Right lobe of liver (tissue), 6 donors: ENCODE data around the gene RAB1B. TPM values are rescaled to one million over a fixed set of nuclear protein-coding genes. Genes with fewer than 3 reads are reported as not detected.

Experiments
- ATAC-seq, 4 donors: fragments of 200-7000 bp; cut with Tn5 transposase; one replicate each; pipeline ENCODE4 v1.9.1; 2020; ENCODE audit warnings: mild to moderate bottlenecking in 4 of 4, moderate library complexity in 4 of 4
- DNase-seq, 3 donors: peaks; one replicate each; pipeline ENCODE4 v3.0.0-alpha.2; 2020
- H3K27ac ChIP-seq, 3 donors: fragments of 200-600 bp; one replicate each; pipeline ENCODE4 v1.8.0; 2022
- H3K27me3 ChIP-seq, 2 donors: fragments of 200-600 bp; one replicate each; pipeline ENCODE4 v1.8.0; 2022
- H3K36me3 ChIP-seq, 4 donors: fragments of 200-600 bp; sonication (generic) in 1 of 4; one replicate each; pipeline versions ENCODE4 v1.5.1 to v1.8.0; 2017 to 2022; ENCODE audit warnings: control low read depth in 1 of 4
- H3K4me1 ChIP-seq, 4 donors: fragments of 200-600 bp; sonication (generic) in 1 of 4; one replicate each; pipeline versions ENCODE4 v1.5.1 to v1.8.0; 2017 to 2022; ENCODE audit warnings: control low read depth in 1 of 4
- H3K4me3 ChIP-seq, 3 donors: fragments of 200-600 bp; one replicate each; pipeline ENCODE4 v1.8.0; 2022
- H3K9me3 ChIP-seq, 4 donors: fragments of 200-600 bp; sonication (generic) in 1 of 4; one replicate each; pipeline versions ENCODE4 v1.5.1 to v1.8.0; 2017 to 2022; ENCODE audit warnings: control low read depth in 1 of 4
- POLR2A ChIP-seq: fragments of 450-650 bp; IDR thresholded peaks from one replicate; pipeline ENCODE4 v1.6.1; 2017; ENCODE audit warnings: antibody characterized with exemption, mild to moderate bottlenecking
- WGBS: methylation state at CpG from one replicate; pipeline ENCODE4 v1.1.6; 2018; ENCODE audit warnings: low coverage, low lambda C conversion rate; ENCODE audit not compliant: insufficient coverage; ENCODE audit errors: missing lambda C conversion rate; 5-methylcytosine and 5-hydroxymethylcytosine counted together
- intact Hi-C, 2 donors: fragments of 100-400 bp; cut with DNase I; formaldehyde crosslinking; loops; one replicate each; pipeline versions ENCODE4 v1.11.2 to v1.14.1; 2022
- total RNA-seq, 6 experiments: library from RNA; depleted of rRNA in 2 of 6; stranded (reverse); fragments of >200 nt in 2 of 6; fragmentation: NEBNext Ultra II Directional in 3 of 6; extraction: Animal tissue kit (Norgen Biotek cat#: 25700) in 3 of 6; gene quantifications; one replicate each; pipeline versions ENCODE4 v1.1.0 to v1.2.4, GENCODE V29; 2016 to 2023
- TF ChIP-seq, protein P1 (sequence below), 4 donors: fragments of 200-600 bp in 3 of 4; fragments of 450-650 bp in 1 of 4; IDR thresholded peaks; one replicate each; pipeline versions ENCODE4 v1.5.1 to v1.8.0; 2016 to 2022; ENCODE audit warnings: antibody characterized with exemption in 4 of 4, mild to moderate bottlenecking in 2 of 4
- donor health status: DM: no; HTN: yes; CAD: no.
- donor health status: DM: no; HTN: no; CAD: no.
- donor health status: DM: no; HTN: no; CAD: no.
- donor health status: DM: no; HTN: yes; CAD: no.
- donor health status: DM: no; HTN: yes; CAD: no.

Gene RAB1B
- total RNA-seq, 6 experiments from 2014 or later: 52.3 to 69.0 (median 59.6) TPM

DNA sequence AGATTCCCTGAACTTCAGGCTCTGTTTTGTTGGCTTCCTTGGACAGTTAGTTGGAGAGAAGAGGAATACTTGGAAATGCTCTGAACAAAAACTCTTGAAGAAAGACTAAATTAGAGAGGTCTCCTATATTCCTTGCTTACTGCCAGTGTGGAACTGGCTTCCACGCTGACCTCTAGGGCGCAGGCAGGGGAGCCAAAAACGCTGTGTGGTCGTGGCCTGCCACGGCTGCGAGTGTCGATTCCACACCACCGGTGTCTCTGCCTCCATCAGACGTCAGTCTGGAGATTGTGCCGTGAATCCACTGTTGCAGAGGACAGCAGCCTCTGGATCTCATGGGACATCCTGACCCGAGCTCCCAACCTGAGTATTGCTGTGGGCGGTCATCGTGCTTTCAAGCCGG lies 37.5 kb upstream of the RAB1B start:
- intact Hi-C loops: no loop called here
- Histone ChIP-seq H3K4me3 (no peak overlapping the region), H3K4me1 (no peaks in the 10 kb centered on the region), H3K36me3 (peaks cover 0 to 5% (median 1%) of the 10 kb centered on the region in 4 donors), H3K9me3 (no peaks in the 10 kb centered on the region), H3K27ac (no peak overlapping the region), H3K27me3 (no peaks in the 10 kb centered on the region)
- DNase-seq: no peak
- no peak for ATAC-seq
- no peak for TF ChIP-seq POLR2A
- TF ChIP-seq, protein P1, sequence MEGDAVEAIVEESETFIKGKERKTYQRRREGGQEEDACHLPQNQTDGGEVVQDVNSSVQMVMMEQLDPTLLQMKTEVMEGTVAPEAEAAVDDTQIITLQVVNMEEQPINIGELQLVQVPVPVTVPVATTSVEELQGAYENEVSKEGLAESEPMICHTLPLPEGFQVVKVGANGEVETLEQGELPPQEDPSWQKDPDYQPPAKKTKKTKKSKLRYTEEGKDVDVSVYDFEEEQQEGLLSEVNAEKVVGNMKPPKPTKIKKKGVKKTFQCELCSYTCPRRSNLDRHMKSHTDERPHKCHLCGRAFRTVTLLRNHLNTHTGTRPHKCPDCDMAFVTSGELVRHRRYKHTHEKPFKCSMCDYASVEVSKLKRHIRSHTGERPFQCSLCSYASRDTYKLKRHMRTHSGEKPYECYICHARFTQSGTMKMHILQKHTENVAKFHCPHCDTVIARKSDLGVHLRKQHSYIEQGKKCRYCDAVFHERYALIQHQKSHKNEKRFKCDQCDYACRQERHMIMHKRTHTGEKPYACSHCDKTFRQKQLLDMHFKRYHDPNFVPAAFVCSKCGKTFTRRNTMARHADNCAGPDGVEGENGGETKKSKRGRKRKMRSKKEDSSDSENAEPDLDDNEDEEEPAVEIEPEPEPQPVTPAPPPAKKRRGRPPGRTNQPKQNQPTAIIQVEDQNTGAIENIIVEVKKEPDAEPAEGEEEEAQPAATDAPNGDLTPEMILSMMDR (IDR thresholded peaks at IDR 0.05): no peak
- 95% methylated on average over 14 of the region's 14 CpGs for WGBS

DNA sequence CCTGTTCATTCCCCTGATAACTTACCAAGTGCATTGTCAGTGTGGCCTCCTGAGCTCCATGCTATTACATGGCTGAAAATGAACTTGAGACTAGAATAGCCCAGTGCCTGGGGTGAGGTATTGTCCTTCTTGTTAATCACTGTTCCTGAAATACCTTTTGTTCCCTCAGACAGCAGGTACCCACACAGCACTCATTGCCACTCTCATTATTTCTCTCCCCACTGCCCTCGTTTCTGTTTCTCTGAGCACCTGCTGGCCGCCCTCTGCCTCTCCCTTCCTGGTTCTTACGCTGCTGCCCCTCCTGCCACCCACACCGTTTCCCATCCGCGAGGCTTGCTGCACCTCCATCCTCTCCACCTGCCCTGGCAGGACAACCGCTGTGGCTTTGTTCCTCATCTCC lies 36.9 kb upstream of the RAB1B start:
- ATAC-seq (no peak), DNase-seq (no peak)
- intact Hi-C loops: no loop called here
- H3K4me1 ChIP-seq: no peaks in the 10 kb centered on the region
- H3K4me3 ChIP-seq: no peak overlapping the region
- no peaks in the 10 kb centered on the region for H3K9me3 ChIP-seq
- no peaks in the 10 kb centered on the region for H3K27me3 ChIP-seq
- H3K27ac ChIP-seq: no peak overlapping the region
- TF ChIP-seq, protein P1 (IDR thresholded peaks at IDR 0.05): no peak
- no peak for TF ChIP-seq POLR2A
- H3K36me3 ChIP-seq: peaks cover 0 to 5% (median 1%) of the 10 kb centered on the region in 4 donors
- WGBS: 93% methylated on average over 7 of the region's 7 CpGs

GRCh38 chr11:66232769-66233168 lies 35.7 kb upstream of the RAB1B start:
- peaks cover 0 to 5% (median 1%) of the 10 kb centered on the region in 4 donors for H3K36me3 ChIP-seq
- TF ChIP-seq, protein P1 (IDR thresholded peaks at IDR 0.05): no peak
- TF ChIP-seq POLR2A: no peak

DNA sequence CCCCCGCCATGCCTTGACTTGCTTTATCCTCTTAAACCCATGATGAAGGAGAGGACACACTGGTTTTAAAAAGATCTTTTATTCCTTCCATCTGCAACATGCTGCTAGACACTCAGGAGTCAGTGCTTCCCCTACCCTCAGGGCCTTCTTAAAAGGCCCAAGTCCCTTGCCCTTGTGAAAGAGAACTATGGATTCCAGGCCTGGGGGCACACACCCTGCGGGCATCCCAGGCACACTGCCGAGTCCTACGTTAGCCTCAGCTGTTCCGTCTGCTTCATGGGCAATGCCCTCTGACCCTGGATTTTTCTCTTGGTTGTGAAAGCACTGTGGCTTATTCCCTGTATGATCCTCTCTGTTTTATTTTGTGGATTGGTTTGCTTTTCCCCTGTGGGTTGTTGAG lies 35.1 kb upstream of the RAB1B start:
- DNase-seq (no peak), ATAC-seq (no peak)
- WGBS: 83% methylated on average over 4 of the region's 5 CpGs
- Histone ChIP-seq H3K27ac (no peak overlapping the region), H3K9me3 (no peaks in the 10 kb centered on the region), H3K4me3 (no peak overlapping the region), H3K27me3 (no peaks in the 10 kb centered on the region), H3K36me3 (peaks cover 0 to 3% (median under 1%) of the 10 kb centered on the region in 4 donors), H3K4me1 (no peaks in the 10 kb centered on the region)
- intact Hi-C loops: no loop called here
- no peak for TF ChIP-seq POLR2A
- TF ChIP-seq, protein P1 (IDR thresholded peaks at IDR 0.05): no peak

More at GRCh38 chr11:66232769-66233168, 35.7 kb upstream of the RAB1B start:
- H3K4me1 ChIP-seq: no peaks in the 10 kb centered on the region
- H3K27ac ChIP-seq: no peak overlapping the region
- no peaks in the 10 kb centered on the region for H3K27me3 ChIP-seq
- DNase-seq: no peak
- H3K9me3 ChIP-seq: no peaks in the 10 kb centered on the region
- peak in 1 of 4 donors; percentile 11 for ATAC-seq
- intact Hi-C loops: no loop called here
- H3K4me3 ChIP-seq: no peak overlapping the region
- WGBS: no CpG with 5 or more reads among the region's 11 CpGs

GRCh38 chr11:66235141-66235540 lies 33.3 kb upstream of the RAB1B start:
- Histone ChIP-seq H3K36me3 (peaks cover 0 to 3% (median 0%) of the 10 kb centered on the region in 4 donors), H3K27ac (no peak overlapping the region), H3K4me3 (no peak overlapping the region), H3K27me3 (no peaks in the 10 kb centered on the region), H3K4me1 (no peaks in the 10 kb centered on the region), H3K9me3 (no peaks in the 10 kb centered on the region)
- DNase-seq: no peak
- no peak for ATAC-seq
- WGBS: 98% methylated on average over 6 of the region's 11 CpGs
- intact Hi-C loops: no loop called here
- no peak for TF ChIP-seq POLR2A
- TF ChIP-seq, protein P1 (IDR thresholded peaks at IDR 0.05): no peak
